ENCODE measurements around the gene SEMA6A.

The SEMA6A gene

DNA sequence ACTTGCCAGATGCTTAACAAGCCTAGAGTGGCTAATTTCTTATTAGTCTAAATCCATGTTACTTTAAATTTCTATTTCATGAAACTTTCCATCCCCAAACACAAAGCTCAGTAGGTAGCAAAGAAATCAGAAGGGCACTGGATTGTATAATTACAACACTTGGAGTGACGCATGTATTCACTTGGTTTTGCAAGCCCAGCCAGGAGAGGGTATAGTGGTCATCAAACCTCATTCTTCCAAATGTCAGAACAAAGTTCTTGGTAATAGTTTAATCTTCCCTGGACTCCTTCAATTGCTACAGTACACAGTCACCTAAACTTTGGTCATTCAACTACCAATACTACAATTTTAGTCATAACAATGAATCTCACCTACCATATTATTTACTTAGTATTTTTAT, 112.1 kb downstream of the SEMA6A start:
- Histone ChIP-seq H3K36me3 (ENCODE audit: insufficient read depth) (no peaks in the 10 kb centered on the region), H3K79me2 (ENCODE audit: insufficient read depth, low read depth) (no peaks in the 10 kb centered on the region), H3K4me2 (no peak overlapping the region), H3K4me3 (IDR thresholded peaks at IDR 0.05; ENCODE audit: insufficient read depth, low read depth, low read length) (no peak overlapping the region), H3K27me3 (ENCODE audit: insufficient read depth, low read depth) (no peaks in the 10 kb centered on the region), H4K20me1 (ENCODE audit: insufficient read depth) (no peaks in the 10 kb centered on the region), H3K4me1 (ENCODE audit: low read depth, poor library complexity, severe bottlenecking) (no peaks in the 10 kb centered on the region), H2AFZ (ENCODE audit: low read depth) (no peak overlapping the region), H3K27ac (no peak overlapping the region), H3K9ac (no peak overlapping the region)
- TF ChIP-seq, protein P1, sequence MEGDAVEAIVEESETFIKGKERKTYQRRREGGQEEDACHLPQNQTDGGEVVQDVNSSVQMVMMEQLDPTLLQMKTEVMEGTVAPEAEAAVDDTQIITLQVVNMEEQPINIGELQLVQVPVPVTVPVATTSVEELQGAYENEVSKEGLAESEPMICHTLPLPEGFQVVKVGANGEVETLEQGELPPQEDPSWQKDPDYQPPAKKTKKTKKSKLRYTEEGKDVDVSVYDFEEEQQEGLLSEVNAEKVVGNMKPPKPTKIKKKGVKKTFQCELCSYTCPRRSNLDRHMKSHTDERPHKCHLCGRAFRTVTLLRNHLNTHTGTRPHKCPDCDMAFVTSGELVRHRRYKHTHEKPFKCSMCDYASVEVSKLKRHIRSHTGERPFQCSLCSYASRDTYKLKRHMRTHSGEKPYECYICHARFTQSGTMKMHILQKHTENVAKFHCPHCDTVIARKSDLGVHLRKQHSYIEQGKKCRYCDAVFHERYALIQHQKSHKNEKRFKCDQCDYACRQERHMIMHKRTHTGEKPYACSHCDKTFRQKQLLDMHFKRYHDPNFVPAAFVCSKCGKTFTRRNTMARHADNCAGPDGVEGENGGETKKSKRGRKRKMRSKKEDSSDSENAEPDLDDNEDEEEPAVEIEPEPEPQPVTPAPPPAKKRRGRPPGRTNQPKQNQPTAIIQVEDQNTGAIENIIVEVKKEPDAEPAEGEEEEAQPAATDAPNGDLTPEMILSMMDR (conservative IDR thresholded peaks at IDR 0.05; ENCODE audit: low read depth, low read length): no peak

DNA sequence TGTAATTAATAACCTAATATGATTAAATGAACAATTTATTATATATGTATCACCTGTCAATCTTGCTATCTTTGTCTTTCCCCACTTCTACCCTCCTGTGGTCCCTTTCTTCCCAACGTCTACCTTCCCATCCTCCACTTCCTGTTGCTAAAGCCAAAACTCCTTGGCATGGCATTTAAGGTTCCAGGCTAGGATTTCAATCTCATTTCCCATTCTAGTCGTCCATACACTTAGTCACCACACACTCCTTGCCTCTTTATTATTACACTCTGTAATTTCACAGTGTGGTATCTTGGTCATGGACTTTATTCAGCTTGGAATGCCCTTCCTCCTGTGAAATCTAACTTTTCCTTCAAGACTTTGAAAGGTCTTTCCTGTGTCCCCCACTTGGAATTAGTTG, 115.3 kb downstream of the SEMA6A start:
- Histone ChIP-seq H3K4me1 (ENCODE audit: low read depth, poor library complexity, severe bottlenecking) (peaks cover 21% of the 10 kb centered on the region), H4K20me1 (ENCODE audit: insufficient read depth) (no peaks in the 10 kb centered on the region), H3K4me2 (no peak overlapping the region), H3K79me2 (ENCODE audit: insufficient read depth, low read depth) (no peaks in the 10 kb centered on the region), H3K9ac (no peak overlapping the region), H3K4me3 (IDR thresholded peaks at IDR 0.05; ENCODE audit: insufficient read depth, low read depth, low read length) (no peak overlapping the region), H3K27me3 (ENCODE audit: insufficient read depth, low read depth) (peaks cover 10% of the 10 kb centered on the region; the same call in 1 of the 2 replicates), H3K27ac (no peak overlapping the region), H3K36me3 (ENCODE audit: insufficient read depth) (no peaks in the 10 kb centered on the region), H2AFZ (ENCODE audit: low read depth) (no peak overlapping the region)
- TF ChIP-seq, protein P1 (conservative IDR thresholded peaks at IDR 0.05; ENCODE audit: low read depth, low read length): no peak

DNA sequence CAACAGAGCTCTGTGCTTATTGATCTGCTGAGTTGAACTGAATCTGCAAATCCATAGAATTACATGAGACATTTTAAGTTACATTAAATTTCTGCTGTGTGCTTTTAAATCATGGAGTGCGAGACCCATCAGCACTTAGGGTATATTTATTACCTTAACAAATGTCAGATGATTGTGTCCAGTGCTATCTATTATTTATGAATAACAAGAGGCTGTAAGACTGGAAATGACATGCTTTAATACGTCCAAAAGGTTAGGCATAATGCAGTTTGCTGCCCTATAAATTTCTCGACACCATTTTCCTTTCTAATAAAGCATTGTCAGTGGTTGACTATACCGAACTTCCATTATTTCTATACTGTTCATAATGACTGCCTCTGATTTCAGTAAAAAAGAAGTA, 117.6 kb downstream of the SEMA6A start:
- H3K9ac ChIP-seq: no peak overlapping the region
- peaks cover 33% of the 10 kb centered on the region for H3K4me1 ChIP-seq (ENCODE audit: low read depth, poor library complexity, severe bottlenecking)
- no peak overlapping the region for H3K27ac ChIP-seq
- no peaks in the 10 kb centered on the region for H3K36me3 ChIP-seq (ENCODE audit: insufficient read depth)
- H3K4me2 ChIP-seq: no peak overlapping the region
- TF ChIP-seq, protein P1 (conservative IDR thresholded peaks at IDR 0.05; ENCODE audit: low read depth, low read length): no peak
- no peaks in the 10 kb centered on the region for H4K20me1 ChIP-seq (ENCODE audit: insufficient read depth)
- no peak overlapping the region for H3K4me3 ChIP-seq (IDR thresholded peaks at IDR 0.05; ENCODE audit: insufficient read depth, low read depth, low read length)
- H2AFZ ChIP-seq (ENCODE audit: low read depth): no peak overlapping the region
- no peaks in the 10 kb centered on the region for H3K79me2 ChIP-seq (ENCODE audit: insufficient read depth, low read depth)
- H3K27me3 ChIP-seq (ENCODE audit: insufficient read depth, low read depth): peaks cover 27% of the 10 kb centered on the region; the same call in 1 of the 2 replicates

DNA sequence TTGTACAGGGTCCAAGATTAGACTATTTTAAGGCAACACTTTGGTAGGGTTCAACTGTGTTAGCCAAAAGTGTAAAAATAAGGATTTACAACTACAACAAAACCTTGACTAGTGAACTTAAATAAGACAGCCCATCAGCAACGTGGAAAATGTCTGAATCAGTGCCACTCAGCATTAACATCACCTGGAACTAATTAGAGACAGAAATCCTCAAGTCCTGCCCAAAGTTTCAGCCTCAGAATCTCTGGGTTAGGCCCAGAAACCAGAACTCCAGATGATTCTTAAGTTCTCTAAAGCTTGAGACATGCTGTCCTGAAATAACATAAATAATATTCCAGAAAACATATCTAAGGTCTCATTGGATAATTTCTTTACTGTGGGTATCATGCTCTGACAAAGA, 118.6 kb downstream of the SEMA6A start:
- no peaks in the 10 kb centered on the region for H3K79me2 ChIP-seq (ENCODE audit: insufficient read depth, low read depth)
- no peak overlapping the region for H3K27ac ChIP-seq
- H3K4me3 ChIP-seq (IDR thresholded peaks at IDR 0.05; ENCODE audit: insufficient read depth, low read depth, low read length): no peak overlapping the region
- H2AFZ ChIP-seq (ENCODE audit: low read depth): no peak overlapping the region
- peaks cover 33% of the 10 kb centered on the region for H3K4me1 ChIP-seq (ENCODE audit: low read depth, poor library complexity, severe bottlenecking)
- H3K9ac ChIP-seq: no peak overlapping the region
- H4K20me1 ChIP-seq (ENCODE audit: insufficient read depth): no peaks in the 10 kb centered on the region
- peaks cover 27% of the 10 kb centered on the region; the same call in 1 of the 2 replicates for H3K27me3 ChIP-seq (ENCODE audit: insufficient read depth, low read depth)
- TF ChIP-seq, protein P1 (conservative IDR thresholded peaks at IDR 0.05; ENCODE audit: low read depth, low read length): no peak
- H3K4me2 ChIP-seq: no peak overlapping the region
- no peaks in the 10 kb centered on the region for H3K36me3 ChIP-seq (ENCODE audit: insufficient read depth)

Data from KMS-11 (cell line).